Ovary (tissue), 9 donors: Measurements from ENCODE around the gene RGS6. TPM values are rescaled to one million over a fixed set of nuclear protein-coding genes. Genes with fewer than 3 reads are reported as not detected.

Source experiments
- DNase-seq, 5 donors: peaks; one replicate each; pipeline ENCODE4 v3.0.0-alpha.2; 2019 to 2020
- H3K27ac ChIP-seq, 2 donors: fragments of 200-600 bp; one replicate each; pipeline versions ENCODE4 v1.5.1 to v1.8.0; 2019 to 2022
- H3K27me3 ChIP-seq: fragments of 200-600 bp; one replicate; pipeline ENCODE4 v1.8.0; 2022
- H3K36me3 ChIP-seq: fragments of 200-600 bp; sonication (generic); one replicate; pipeline ENCODE4 v1.5.1; 2019
- H3K4me1 ChIP-seq: one replicate; pipeline ENCODE4 v1.8.1; 2013; ENCODE audit warnings: mild to moderate bottlenecking, moderate library complexity; ENCODE audit not compliant: insufficient read depth
- H3K4me3 ChIP-seq: fragments of 200-600 bp; sonication (generic); one replicate; pipeline ENCODE4 v1.5.1; 2017
- H3K9me3 ChIP-seq, 2 donors: fragments of 200-600 bp in 1 of 2; sonication (generic) in 1 of 2; one replicate each; pipeline versions ENCODE4 v1.5.1 to v1.8.1; 2013 to 2019; ENCODE audit warnings: mild to moderate bottlenecking in 1 of 2, moderate library complexity in 1 of 2
- CTCF ChIP-seq, 3 donors: fragments of 450-650 bp in 2 of 3; fragments of 200-600 bp in 1 of 3; IDR thresholded peaks; one replicate each; pipeline versions ENCODE4 v1.5.1 to v1.8.0; 2016 to 2022; ENCODE audit warnings: antibody characterized with exemption in 3 of 3, mild to moderate bottlenecking in 1 of 3
- EP300 ChIP-seq: sonication (generic); formaldehyde crosslinking; IDR thresholded peaks from one replicate; pipeline ENCODE4 v1.6.1; 2017; ENCODE audit warnings: antibody characterized with exemption
- POLR2A ChIP-seq: fragments of 450-650 bp; IDR thresholded peaks from one replicate; pipeline ENCODE4 v1.6.1; 2017; ENCODE audit warnings: antibody characterized with exemption, mild to moderate bottlenecking, moderate library complexity
- WGBS, 3 donors: extraction: QIAGEN DNeasy Blood & Tissue Kit in 1 of 3; methylation state at CpG; one replicate each; pipeline versions ENCODE4 v1.1.5 to v1.1.7; 2013 to 2017; 5-methylcytosine and 5-hydroxymethylcytosine counted together
- intact Hi-C, 4 donors: fragments of 100-400 bp; cut with DNase I; formaldehyde crosslinking; loops; one replicate each; pipeline versions ENCODE4 v1.11.0 to v1.15.1; 2022 to 2023
- polyA plus RNA-seq, 2 donors: library from polyadenylated mRNA; stranded (reverse); fragments of 200-250 nt in 1 of 2; fragments of 350-450 nt in 1 of 2; fragmentation: Illumina TruSeq in 1 of 2; extraction: RNeasy Lipid Tissue Mini Kit (QIAGEN cat#74804) in 1 of 2; gene quantifications; one replicate each; pipeline ENCODE4 v1.2.3, GENCODE V29; 2013 to 2014
- total RNA-seq, 7 donors: library from RNA; depleted of rRNA in 2 of 7; stranded (reverse); fragments of >200 nt in 2 of 7; fragmentation: NEBNext Ultra II Directional in 3 of 7; extraction: Animal tissue kit (Norgen Biotek cat#: 25700) in 3 of 7; gene quantifications; one replicate each; pipeline versions ENCODE4 v1.1.0 to v1.2.4, GENCODE V29; 2016 to 2023
- donor health status: DM: no; HTN: no; CAD: no; lungs with moderate emphysema.
- donor health status: DM: no; HTN: no; CAD: no.
- donor health status: Bipolar disorder and iron deficiency.
- donor health status: DM: yes; HTN: yes; CAD: no.
- donor health status: DM: no; HTN: no; CAD: no.
- donor health status: DM: yes; HTN: yes; CAD: no.

The RGS6 gene
- total and polyA plus RNA-seq, 9 donors = 0.53 to 6.9 (median 1.1) TPM

DNA sequence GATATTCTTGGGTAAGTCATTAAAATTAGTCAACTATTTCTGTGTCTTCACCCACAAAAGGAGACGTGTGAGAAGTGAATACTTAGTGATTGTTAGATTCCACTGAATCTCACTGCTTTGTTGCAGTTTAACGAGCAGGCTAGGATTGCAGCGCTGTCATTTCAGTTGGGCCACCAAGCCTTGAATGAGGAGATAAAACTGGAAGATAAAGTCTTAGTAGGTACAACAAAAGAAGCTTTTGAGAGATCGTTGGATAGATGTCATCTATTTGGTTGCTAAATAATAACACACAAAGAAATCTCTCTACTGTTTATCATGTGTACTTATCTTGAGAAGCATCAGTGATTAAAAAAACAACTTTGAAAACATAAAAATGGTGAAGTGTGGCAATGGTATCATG lies 132.3 kb downstream of the RGS6 start:
- intact Hi-C loops = no loop called here
- Histone ChIP-seq H3K27ac (no peak overlapping the region), H3K36me3 (no peaks in the 10 kb centered on the region), H3K4me3 (no peak overlapping the region), H3K4me1 (no peaks in the 10 kb centered on the region), H3K9me3 (no peaks in the 10 kb centered on the region), H3K27me3 (no peaks in the 10 kb centered on the region)
- no peak for DNase-seq
- TF ChIP-seq CTCF (IDR thresholded peaks at IDR 0.05) = no peak
- WGBS, 3 donors = 68 to 77% (median 69%) methylated on average over 4 of the region's 4 CpGs

DNA sequence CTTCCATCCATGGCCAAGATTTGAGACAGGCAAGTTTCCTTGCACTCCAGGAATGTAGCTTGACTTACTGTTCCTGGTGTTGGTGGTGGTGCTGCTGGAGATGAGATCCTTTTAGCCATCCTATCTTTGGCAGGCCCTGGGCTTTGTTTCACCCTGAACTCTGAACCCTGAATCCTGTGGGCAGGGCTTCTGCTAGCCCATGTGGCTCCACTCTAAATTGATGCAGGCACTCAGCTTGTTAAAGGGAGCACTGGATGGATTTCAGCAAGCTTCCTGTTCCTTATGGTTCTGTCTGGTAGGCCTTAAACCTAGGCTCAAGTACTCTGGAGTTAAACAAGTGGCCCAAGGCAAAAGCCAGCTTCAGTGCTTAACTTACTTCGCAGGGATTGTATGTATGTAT lies 138.2 kb downstream of the RGS6 start:
- DNase-seq = no peak

GRCh38 chr14:72075649-72076334 lies 143.6 kb downstream of the RGS6 start:
- TF ChIP-seq EP300 (no peak), CTCF (IDR thresholded peaks at IDR 0.05) (no peak), POLR2A (no peak)
- intact Hi-C loops = no loop called here
- Histone ChIP-seq H3K4me1 (no peaks in the 10 kb centered on the region), H3K9me3 (no peaks in the 10 kb centered on the region), H3K36me3 (no peaks in the 10 kb centered on the region), H3K4me3 (no peak overlapping the region), H3K27me3 (no peaks in the 10 kb centered on the region), H3K27ac (no peak overlapping the region)
- DNase-seq = no peak
- WGBS, 3 donors = 76 to 81% (median 77%) methylated on average over 9 of the region's 9 CpGs

More for the DNA sequence above, 138.2 kb downstream of the RGS6 start:
- H3K27ac ChIP-seq = no peak overlapping the region
- TF ChIP-seq POLR2A (no peak), EP300 (no peak), CTCF (IDR thresholded peaks at IDR 0.05) (no peak)
- no peaks in the 10 kb centered on the region for H3K9me3 ChIP-seq
- no peaks in the 10 kb centered on the region for H3K4me1 ChIP-seq
- 92 to 97% (median 96%) methylated on average over 1 of the region's 1 CpG for WGBS, 3 donors
- no peak overlapping the region for H3K4me3 ChIP-seq
- intact Hi-C loops = no loop called here
- no peaks in the 10 kb centered on the region for H3K27me3 ChIP-seq
- no peaks in the 10 kb centered on the region for H3K36me3 ChIP-seq

DNA sequence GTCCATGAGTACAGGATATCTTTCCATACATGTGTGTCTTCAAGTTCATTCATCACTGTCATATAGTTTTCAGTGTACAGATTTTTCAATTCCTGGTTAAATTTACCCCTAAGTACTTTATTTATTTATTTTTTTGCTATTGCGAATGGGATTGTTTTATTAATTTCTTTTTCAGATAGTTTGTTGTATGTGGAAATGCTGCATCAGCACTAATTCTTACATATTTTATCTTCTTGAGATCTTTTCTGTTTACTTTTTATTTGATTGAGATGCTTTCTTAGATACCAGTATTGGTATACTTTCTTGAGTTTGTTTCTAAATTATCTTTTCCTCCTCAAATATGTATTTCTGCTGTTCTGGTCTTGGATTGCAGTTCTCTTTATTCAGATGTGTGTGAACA lies 148.9 kb downstream of the RGS6 start:
- H3K9me3 ChIP-seq = no peaks in the 10 kb centered on the region
- intact Hi-C loops = no loop called here

More for the DNA sequence above, 148.9 kb downstream of the RGS6 start:
- Histone ChIP-seq H3K27me3 (no peaks in the 10 kb centered on the region), H3K27ac (no peak overlapping the region), H3K4me3 (no peak overlapping the region), H3K36me3 (no peaks in the 10 kb centered on the region), H3K4me1 (no peaks in the 10 kb centered on the region)
- no peak for TF ChIP-seq POLR2A
- no peak for TF ChIP-seq CTCF (IDR thresholded peaks at IDR 0.05)
- no peak for TF ChIP-seq EP300
- 95 to 100% (median 99%) methylated on average over 1 of the region's 1 CpG for WGBS, 3 donors
- DNase-seq = no peak
